ENCODE measurements around the gene KIAA0040.

KIAA0040 gene

DNA sequence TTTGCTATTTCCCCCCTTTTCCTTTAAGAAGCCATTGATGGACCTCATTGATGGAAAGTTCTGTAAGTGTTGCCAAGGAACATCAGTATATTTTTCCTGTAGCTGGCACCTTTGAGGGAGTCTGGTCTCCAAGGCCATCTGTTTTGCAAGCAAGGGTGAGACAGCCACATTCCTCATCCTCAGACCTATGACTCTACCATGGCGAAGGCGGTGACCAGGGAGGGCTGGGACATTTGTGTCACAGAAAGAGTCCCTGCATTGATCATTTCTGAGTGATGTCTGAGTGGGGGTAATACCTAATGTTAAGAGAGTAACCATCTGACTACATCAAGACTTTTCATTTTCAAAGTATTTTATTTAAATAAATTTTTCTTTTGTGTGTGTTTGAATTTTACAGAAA, 35.4 kb downstream of the KIAA0040 start:
- no peak overlapping the region for H3K4me3 ChIP-seq (ENCODE audit: low read depth, low read length)
- H3K9me3 ChIP-seq (ENCODE audit: control insufficient read depth, insufficient read depth, low read depth, low read length): no peaks in the 10 kb centered on the region
- H3K27ac ChIP-seq (ENCODE audit: extremely low read depth, low read depth, low read length): no peak overlapping the region
- POLR2A ChIA-PET: interaction anchor here (0.7 kb wide), 1 partner anchor 1187 kb away, joined by 4 read pairs; no protein-coding TSS in a partner anchor
- CTCF ChIA-PET: interaction anchor here (0.6 to 7.9 kb wide), 4 partner anchors 28 to 728 kb away, joined by 3 to 133 read pairs (median 6); no protein-coding TSS in a partner anchor
- TF ChIP-seq, protein P1, sequence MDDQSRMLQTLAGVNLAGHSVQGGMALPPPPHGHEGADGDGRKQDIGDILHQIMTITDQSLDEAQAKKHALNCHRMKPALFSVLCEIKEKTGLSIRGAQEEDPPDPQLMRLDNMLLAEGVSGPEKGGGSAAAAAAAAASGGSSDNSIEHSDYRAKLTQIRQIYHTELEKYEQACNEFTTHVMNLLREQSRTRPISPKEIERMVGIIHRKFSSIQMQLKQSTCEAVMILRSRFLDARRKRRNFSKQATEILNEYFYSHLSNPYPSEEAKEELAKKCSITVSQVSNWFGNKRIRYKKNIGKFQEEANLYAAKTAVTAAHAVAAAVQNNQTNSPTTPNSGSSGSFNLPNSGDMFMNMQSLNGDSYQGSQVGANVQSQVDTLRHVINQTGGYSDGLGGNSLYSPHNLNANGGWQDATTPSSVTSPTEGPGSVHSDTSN (CRISPR knock-in tag; IDR thresholded peaks at IDR 0.05): no peak
- TF ChIP-seq ZNF112 (tag by site-specific recombination; IDR thresholded peaks at IDR 0.05): no peak
- TF ChIP-seq ZNF561 (tag by site-specific recombination; IDR thresholded peaks at IDR 0.05; ENCODE audit: borderline replicate concordance): no peak
- no peak for TF ChIP-seq FEZF1 (tag by site-specific recombination; IDR thresholded peaks at IDR 0.05)
- TF ChIP-seq, protein P2, sequence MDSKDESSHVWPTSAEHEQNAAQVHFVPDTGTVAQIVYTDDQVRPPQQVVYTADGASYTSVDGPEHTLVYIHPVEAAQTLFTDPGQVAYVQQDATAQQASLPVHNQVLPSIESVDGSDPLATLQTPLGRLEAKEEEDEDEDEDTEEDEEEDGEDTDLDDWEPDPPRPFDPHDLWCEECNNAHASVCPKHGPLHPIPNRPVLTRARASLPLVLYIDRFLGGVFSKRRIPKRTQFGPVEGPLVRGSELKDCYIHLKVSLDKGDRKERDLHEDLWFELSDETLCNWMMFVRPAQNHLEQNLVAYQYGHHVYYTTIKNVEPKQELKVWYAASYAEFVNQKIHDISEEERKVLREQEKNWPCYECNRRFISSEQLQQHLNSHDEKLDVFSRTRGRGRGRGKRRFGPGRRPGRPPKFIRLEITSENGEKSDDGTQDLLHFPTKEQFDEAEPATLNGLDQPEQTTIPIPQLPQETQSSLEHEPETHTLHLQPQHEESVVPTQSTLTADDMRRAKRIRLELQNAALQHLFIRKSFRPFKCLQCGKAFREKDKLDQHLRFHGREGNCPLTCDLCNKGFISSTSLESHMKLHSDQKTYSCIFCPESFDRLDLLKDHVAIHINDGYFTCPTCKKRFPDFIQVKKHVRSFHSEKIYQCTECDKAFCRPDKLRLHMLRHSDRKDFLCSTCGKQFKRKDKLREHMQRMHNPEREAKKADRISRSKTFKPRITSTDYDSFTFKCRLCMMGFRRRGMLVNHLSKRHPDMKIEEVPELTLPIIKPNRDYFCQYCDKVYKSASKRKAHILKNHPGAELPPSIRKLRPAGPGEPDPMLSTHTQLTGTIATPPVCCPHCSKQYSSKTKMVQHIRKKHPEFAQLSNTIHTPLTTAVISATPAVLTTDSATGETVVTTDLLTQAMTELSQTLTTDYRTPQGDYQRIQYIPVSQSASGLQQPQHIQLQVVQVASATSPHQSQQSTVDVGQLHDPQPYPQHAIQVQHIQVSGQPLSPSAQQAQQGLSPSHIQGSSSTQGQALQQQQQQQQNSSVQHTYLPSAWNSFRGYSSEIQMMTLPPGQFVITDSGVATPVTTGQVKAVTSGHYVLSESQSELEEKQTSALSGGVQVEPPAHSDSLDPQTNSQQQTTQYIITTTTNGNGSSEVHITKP (tag by site-specific recombination; IDR thresholded peaks at IDR 0.05): no peak
- H3K36me3 ChIP-seq (ENCODE audit: control insufficient read depth in 2 of 2, insufficient read depth in 1 of 2, low read length in 2 of 2): peaks cover 0 to 5% of the 10 kb centered on the region in 2 experiments; a peak in 1 of 3 replicates
- no peaks in the 10 kb centered on the region for H3K4me1 ChIP-seq (ENCODE audit: control insufficient read depth, insufficient read depth, low read length)

DNA sequence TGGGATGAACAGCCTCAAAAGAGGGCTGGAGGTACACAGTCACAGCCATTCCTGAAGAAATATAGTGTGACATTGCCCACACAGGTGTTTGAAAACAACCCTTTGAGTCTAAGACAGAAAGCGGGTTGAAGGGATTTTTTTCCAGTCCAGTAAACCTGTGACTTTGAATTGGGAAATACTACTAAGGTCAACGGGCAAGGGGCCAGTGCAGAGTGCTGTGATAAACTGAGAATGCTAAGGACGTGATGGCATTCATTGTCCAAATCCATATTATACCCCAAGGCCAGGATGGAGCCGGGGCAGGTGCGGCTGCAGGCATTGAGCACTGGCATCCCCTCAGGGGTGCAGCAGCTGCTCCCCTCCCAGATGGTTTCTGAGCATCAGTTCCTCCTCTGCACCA, 36.6 kb downstream of the KIAA0040 start:
- Histone ChIP-seq H3K27ac (ENCODE audit: extremely low read depth, low read depth, low read length) (no peak overlapping the region), H3K4me3 (ENCODE audit: low read depth, low read length) (no peak overlapping the region), H3K9me3 (ENCODE audit: control insufficient read depth, insufficient read depth, low read depth, low read length) (no peaks in the 10 kb centered on the region), H3K4me1 (ENCODE audit: control insufficient read depth, insufficient read depth, low read length) (no peaks in the 10 kb centered on the region), H3K36me3 (ENCODE audit: control insufficient read depth in 2 of 2, insufficient read depth in 1 of 2, low read length in 2 of 2) (peaks cover 0 to 5% of the 10 kb centered on the region in 2 experiments; a peak in 1 of 3 replicates)
- TF ChIP-seq PRDM1 (tag by site-specific recombination; IDR thresholded peaks at IDR 0.05): no peak
- CTCF ChIA-PET: interaction anchor here (0.8 to 7.9 kb wide), 17 partner anchors 10 to 918 kb away, joined by 3 to 133 read pairs (median 5); partner anchors contain the start of gene MRPS14
- POLR2A ChIA-PET: interaction anchor here (1.1 kb wide), 1 partner anchor 36 kb away, joined by 3 read pairs; no protein-coding TSS in a partner anchor

DNA sequence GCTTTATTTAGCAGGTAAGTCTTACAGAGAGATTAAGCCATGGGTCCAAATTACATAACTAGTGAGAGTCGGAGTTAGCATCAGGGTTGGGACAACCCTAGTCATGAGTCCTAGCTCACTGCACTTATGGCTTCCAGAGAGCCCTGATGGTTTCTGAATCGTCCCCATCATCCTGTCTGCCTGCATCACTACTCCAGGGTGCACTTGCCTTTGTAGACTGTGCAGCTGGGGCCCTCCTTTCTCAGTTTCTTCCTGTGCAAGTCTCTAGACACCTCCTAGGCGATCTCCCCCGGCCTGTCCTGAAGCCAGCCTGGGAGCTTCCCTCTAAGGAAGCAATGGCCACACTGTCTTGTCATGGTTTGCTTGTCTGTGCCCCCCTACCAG, 37.1 kb downstream of the KIAA0040 start:
- H3K4me3 ChIP-seq (ENCODE audit: low read depth, low read length): no peak overlapping the region
- POLR2A ChIA-PET: interaction anchor here (1.1 to 1.5 kb wide), 2 partner anchors 36 to 132 kb away, joined by 3 read pairs; partner anchors contain the start of gene MRPS14
- no peak overlapping the region for H3K27ac ChIP-seq (ENCODE audit: extremely low read depth, low read depth, low read length)
- H3K4me1 ChIP-seq (ENCODE audit: control insufficient read depth, insufficient read depth, low read length): no peaks in the 10 kb centered on the region
- no peaks in the 10 kb centered on the region for H3K9me3 ChIP-seq (ENCODE audit: control insufficient read depth, insufficient read depth, low read depth, low read length)
- peaks cover 0 to 5% of the 10 kb centered on the region in 2 experiments; a peak in 1 of 3 replicates for H3K36me3 ChIP-seq (ENCODE audit: control insufficient read depth in 2 of 2, insufficient read depth in 1 of 2, low read length in 2 of 2)
- CTCF ChIA-PET: interaction anchor here (0.6 to 7.9 kb wide), 36 partner anchors 9 to 919 kb away, joined by 3 to 133 read pairs (median 4); partner anchors contain the start of gene MRPS14
- TF ChIP-seq ZNF473 (tag by site-specific recombination; IDR thresholded peaks at IDR 0.05) (no peak), ZBTB17 (tag by site-specific recombination; IDR thresholded peaks at IDR 0.05) (no peak), ZNF335 (tag by site-specific recombination; conservative IDR thresholded peaks at IDR 0.05) (no peak), ZNF521 (tag by site-specific recombination; IDR thresholded peaks at IDR 0.05) (no peak), ZXDB (tag by site-specific recombination; IDR thresholded peaks at IDR 0.05) (no peak), BCL11A (tag by site-specific recombination; IDR thresholded peaks at IDR 0.05; ENCODE audit: low read depth) (no peak), ZNF239 (tag by site-specific recombination; IDR thresholded peaks at IDR 0.05) (no peak)
- TF ChIP-seq, protein P3, sequence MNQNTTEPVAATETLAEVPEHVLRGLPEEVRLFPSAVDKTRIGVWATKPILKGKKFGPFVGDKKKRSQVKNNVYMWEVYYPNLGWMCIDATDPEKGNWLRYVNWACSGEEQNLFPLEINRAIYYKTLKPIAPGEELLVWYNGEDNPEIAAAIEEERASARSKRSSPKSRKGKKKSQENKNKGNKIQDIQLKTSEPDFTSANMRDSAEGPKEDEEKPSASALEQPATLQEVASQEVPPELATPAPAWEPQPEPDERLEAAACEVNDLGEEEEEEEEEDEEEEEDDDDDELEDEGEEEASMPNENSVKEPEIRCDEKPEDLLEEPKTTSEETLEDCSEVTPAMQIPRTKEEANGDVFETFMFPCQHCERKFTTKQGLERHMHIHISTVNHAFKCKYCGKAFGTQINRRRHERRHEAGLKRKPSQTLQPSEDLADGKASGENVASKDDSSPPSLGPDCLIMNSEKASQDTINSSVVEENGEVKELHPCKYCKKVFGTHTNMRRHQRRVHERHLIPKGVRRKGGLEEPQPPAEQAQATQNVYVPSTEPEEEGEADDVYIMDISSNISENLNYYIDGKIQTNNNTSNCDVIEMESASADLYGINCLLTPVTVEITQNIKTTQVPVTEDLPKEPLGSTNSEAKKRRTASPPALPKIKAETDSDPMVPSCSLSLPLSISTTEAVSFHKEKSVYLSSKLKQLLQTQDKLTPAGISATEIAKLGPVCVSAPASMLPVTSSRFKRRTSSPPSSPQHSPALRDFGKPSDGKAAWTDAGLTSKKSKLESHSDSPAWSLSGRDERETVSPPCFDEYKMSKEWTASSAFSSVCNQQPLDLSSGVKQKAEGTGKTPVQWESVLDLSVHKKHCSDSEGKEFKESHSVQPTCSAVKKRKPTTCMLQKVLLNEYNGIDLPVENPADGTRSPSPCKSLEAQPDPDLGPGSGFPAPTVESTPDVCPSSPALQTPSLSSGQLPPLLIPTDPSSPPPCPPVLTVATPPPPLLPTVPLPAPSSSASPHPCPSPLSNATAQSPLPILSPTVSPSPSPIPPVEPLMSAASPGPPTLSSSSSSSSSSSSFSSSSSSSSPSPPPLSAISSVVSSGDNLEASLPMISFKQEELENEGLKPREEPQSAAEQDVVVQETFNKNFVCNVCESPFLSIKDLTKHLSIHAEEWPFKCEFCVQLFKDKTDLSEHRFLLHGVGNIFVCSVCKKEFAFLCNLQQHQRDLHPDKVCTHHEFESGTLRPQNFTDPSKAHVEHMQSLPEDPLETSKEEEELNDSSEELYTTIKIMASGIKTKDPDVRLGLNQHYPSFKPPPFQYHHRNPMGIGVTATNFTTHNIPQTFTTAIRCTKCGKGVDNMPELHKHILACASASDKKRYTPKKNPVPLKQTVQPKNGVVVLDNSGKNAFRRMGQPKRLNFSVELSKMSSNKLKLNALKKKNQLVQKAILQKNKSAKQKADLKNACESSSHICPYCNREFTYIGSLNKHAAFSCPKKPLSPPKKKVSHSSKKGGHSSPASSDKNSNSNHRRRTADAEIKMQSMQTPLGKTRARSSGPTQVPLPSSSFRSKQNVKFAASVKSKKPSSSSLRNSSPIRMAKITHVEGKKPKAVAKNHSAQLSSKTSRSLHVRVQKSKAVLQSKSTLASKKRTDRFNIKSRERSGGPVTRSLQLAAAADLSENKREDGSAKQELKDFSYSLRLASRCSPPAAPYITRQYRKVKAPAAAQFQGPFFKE (tag by site-specific recombination; IDR thresholded peaks at IDR 0.05; ENCODE audit: borderline replicate concordance): no peak
- TF ChIP-seq, protein P4, sequence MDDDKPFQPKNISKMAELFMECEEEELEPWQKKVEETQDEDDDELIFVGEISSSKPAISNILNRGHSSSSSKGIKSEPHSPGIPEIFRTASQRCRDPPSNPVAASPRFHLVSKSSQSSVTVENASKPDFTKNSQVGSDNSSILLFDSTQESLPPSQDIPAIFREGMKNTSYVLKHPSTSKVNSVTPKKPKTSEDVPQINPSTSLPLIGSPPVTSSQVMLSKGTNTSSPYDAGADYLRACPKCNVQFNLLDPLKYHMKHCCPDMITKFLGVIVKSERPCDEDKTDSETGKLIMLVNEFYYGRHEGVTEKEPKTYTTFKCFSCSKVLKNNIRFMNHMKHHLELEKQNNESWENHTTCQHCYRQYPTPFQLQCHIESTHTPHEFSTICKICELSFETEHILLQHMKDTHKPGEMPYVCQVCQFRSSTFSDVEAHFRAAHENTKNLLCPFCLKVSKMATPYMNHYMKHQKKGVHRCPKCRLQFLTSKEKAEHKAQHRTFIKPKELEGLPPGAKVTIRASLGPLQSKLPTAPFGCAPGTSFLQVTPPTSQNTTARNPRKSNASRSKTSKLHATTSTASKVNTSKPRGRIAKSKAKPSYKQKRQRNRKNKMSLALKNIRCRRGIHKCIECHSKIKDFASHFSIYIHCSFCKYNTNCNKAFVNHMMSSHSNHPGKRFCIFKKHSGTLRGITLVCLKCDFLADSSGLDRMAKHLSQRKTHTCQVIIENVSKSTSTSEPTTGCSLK (tag by site-specific recombination; IDR thresholded peaks at IDR 0.05): no peak
- TF ChIP-seq, protein P5, sequence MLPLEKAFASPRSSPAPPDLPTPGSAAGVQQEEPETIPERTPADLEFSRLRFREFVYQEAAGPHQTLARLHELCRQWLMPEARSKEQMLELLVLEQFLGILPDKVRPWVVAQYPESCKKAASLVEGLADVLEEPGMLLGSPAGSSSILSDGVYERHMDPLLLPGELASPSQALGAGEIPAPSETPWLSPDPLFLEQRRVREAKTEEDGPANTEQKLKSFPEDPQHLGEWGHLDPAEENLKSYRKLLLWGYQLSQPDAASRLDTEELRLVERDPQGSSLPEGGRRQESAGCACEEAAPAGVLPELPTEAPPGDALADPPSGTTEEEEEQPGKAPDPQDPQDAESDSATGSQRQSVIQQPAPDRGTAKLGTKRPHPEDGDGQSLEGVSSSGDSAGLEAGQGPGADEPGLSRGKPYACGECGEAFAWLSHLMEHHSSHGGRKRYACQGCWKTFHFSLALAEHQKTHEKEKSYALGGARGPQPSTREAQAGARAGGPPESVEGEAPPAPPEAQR (tag by site-specific recombination; IDR thresholded peaks at IDR 0.05): no peak
